Measurements from ENCODE around the gene SLC25A23.
"Not testable (repeated sequence)": the region's sequence is repeated elsewhere in the genome, so short reads cannot be mapped to it uniquely, and the experiment has no call there.

SLC25A23 gene

DNA sequence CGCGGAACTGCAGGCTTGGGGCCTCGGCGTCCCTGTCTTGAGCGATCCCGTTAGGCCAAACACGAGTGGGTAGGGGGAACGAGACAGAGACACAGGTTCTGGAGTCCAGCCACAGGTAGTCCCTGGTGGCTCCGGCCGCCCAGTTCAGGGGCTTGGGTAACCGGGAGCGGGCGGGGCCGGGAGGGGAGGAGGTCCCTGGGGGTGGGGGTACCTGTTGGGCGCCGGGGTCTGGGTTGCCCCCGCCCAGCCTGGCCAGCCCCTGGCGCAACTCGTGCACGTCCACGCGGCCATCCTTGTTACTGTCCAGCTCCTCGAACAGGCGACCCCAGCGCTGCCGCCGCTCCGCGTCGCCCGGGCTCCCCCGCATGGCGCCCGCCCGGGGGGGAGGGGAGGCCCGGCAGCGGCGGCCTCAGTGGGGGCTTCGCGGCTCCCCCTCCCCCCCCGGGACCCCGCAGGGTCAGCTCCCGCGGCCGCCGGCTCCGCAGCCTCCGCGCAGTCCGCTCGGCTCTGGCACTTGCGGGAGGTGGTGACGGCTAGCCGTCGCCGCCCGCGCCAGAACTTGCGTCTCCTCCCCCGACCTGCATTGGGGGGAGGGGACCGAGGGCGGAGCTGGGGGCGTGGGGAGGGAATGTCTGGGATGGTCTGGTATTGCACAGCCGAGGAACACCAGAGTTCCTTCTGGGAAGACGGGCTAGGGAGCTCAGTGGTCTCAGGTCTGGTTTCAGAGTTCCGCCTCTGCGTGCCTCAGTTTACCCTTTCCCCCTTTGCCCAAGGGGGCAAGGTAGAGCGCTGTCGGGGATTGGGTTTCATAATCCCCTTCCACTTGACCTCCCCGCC is at the start of gene SLC25A23:
Gene SLC25A23 (minus strand): TSS at position 531 of the 837 bp plus-strand sequence. CDS start 164 bp downstream, at position 367.
- Histone ChIP-seq H3K79me2 (ENCODE audit: insufficient read depth, low read length) (peaks cover 5% of the 10 kb centered on the region; the same call in 1 of the 2 replicates), H3K36me3 (ENCODE audit: insufficient read depth, low read length) (no peaks in the 10 kb centered on the region), H4K20me1 (ENCODE audit: insufficient read depth, low read length, poor library complexity, severe bottlenecking) (no peaks in the 10 kb centered on the region), H3K9me2 (replicated peaks; ENCODE audit: low read depth, low read length) (no peaks in the 10 kb centered on the region), H3K27me3 (ENCODE audit: insufficient read depth, low read length, poor library complexity, severe bottlenecking) (no peaks in the 10 kb centered on the region), H3F3A (ENCODE audit: low read depth) (no peaks in the 10 kb centered on the region), H3K4me2 (ENCODE audit: low read depth, low read length, poor library complexity, severe bottlenecking) (peak within 1 kb of the TSS; percentile 88), H2AFZ (ENCODE audit: low read length) (peak within 1 kb of the TSS; percentile 96), H3K9ac (ENCODE audit: low read depth, low read length, poor library complexity, severe bottlenecking) (peak within 1 kb of the TSS; percentile 48), H3K4me3 (ENCODE audit: low read length, poor library complexity, severe bottlenecking) (peak within 1 kb of the TSS; percentile 78), H3K4me1 (ENCODE audit: insufficient read depth, low read length, poor library complexity, severe bottlenecking) (peaks cover 12% of the 10 kb centered on the region), H3K9me3 (ENCODE audit: insufficient read depth, low read depth, low read length) (no peaks in the 10 kb centered on the region)
- TF ChIP-seq, protein P1, sequence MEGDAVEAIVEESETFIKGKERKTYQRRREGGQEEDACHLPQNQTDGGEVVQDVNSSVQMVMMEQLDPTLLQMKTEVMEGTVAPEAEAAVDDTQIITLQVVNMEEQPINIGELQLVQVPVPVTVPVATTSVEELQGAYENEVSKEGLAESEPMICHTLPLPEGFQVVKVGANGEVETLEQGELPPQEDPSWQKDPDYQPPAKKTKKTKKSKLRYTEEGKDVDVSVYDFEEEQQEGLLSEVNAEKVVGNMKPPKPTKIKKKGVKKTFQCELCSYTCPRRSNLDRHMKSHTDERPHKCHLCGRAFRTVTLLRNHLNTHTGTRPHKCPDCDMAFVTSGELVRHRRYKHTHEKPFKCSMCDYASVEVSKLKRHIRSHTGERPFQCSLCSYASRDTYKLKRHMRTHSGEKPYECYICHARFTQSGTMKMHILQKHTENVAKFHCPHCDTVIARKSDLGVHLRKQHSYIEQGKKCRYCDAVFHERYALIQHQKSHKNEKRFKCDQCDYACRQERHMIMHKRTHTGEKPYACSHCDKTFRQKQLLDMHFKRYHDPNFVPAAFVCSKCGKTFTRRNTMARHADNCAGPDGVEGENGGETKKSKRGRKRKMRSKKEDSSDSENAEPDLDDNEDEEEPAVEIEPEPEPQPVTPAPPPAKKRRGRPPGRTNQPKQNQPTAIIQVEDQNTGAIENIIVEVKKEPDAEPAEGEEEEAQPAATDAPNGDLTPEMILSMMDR (conservative IDR thresholded peaks at IDR 0.05; ENCODE audit: low read length), result no peak
- TF ChIP-seq EZH2phosphoT487 (IDR thresholded peaks at IDR 0.05; ENCODE audit: borderline replicate concordance), result no peak

DNA sequence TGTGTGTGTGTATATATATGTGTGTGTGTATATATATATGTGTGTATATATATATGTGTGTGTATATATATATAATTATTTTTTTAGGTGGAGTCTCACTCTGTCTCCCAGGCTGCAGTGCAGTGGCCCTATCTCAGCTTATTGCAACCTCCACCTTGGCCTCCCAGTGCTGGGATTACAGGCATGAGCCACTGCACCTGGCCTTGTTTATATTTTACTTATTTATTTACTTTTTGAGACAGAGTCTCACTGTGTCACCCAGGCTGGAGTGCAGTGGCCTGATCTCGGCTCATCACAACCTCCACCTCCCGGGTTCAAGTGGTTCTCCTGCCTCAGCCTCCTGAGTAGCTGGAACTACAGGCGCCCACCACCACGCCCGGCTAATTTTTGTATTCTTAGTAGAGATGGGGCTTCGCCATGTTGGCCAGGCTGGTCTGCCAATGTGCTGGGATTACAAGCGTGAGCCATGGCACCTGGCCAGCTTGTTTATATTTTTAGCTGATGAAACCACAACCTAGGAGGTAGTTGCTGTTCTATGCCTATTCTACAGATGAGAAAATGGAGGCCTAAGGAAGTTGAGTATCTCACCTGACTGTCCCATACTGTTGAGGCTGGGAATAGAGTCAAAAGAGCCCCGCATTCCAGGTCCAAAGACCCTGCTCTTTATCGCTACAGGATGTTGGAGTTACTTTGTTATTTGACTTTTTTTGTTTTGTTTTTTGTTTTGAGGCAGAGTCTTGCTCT is 48.6 kb upstream of the SLC25A23 start:
- H3K9ac ChIP-seq (ENCODE audit: low read depth, low read length, poor library complexity, severe bottlenecking); H3K79me2 ChIP-seq (ENCODE audit: insufficient read depth, low read length); H3K36me3 ChIP-seq (ENCODE audit: insufficient read depth, low read length); H3K4me2 ChIP-seq (ENCODE audit: low read depth, low read length, poor library complexity, severe bottlenecking); H3K4me3 ChIP-seq (ENCODE audit: low read length, poor library complexity, severe bottlenecking); H2AFZ ChIP-seq (ENCODE audit: low read length); H3K9me2 ChIP-seq (replicated peaks; ENCODE audit: low read depth, low read length); H4K20me1 ChIP-seq (ENCODE audit: insufficient read depth, low read length, poor library complexity, severe bottlenecking); H3K9me3 ChIP-seq (ENCODE audit: insufficient read depth, low read depth, low read length); H3K4me1 ChIP-seq (ENCODE audit: insufficient read depth, low read length, poor library complexity, severe bottlenecking); H3F3A ChIP-seq (ENCODE audit: low read depth); H3K27me3 ChIP-seq (ENCODE audit: insufficient read depth, low read length, poor library complexity, severe bottlenecking): not testable (repeated sequence)

DNA sequence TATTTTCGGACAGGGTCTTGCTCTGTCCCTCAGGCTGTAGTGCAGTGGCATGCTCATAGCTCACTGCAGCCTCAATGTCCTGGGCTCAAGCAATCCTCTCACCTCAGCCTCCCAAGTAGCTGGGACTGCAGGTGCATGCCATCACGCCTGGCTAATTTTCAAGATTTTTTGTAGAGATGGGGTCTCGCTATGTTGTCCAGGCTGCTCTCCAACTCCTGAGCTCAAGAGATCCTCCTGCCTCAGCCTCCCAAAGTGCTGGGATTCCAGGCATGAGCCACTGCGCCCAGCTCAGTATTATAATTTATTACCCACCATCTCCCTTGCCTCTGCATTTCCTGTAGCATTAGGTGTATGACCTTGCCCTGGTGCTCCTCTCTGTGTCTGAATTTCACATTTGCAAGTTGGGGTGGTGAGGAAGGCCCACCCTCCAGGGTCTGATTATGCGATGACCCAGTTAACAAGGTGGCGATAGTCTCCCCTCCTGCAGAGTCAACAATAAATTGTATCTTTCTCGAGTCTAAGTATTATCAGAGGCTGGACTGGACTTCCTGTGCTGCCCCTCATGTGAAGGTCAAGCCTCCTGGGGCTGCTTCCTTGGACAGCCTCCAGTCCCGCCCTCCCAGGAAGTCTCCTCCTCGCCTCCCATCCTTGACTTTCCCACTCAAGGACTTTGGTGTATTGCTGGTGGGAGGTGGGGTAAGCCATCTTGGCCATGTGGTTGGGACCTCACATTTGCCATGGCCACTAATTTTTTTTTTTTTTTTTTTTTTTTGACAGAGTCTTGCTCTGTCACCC is 44.0 kb upstream of the SLC25A23 start:
- no peaks in the 10 kb centered on the region for H3F3A ChIP-seq (ENCODE audit: low read depth)
- no peak overlapping the region for H3K4me2 ChIP-seq (ENCODE audit: low read depth, low read length, poor library complexity, severe bottlenecking)
- H3K9me3 ChIP-seq (ENCODE audit: insufficient read depth, low read depth, low read length), result no peaks in the 10 kb centered on the region
- no peaks in the 10 kb centered on the region for H4K20me1 ChIP-seq (ENCODE audit: insufficient read depth, low read length, poor library complexity, severe bottlenecking)
- H2AFZ ChIP-seq (ENCODE audit: low read length), result peak overlapping the region; percentile 27; the same call in 1 of the 2 replicates
- no peaks in the 10 kb centered on the region for H3K9me2 ChIP-seq (replicated peaks; ENCODE audit: low read depth, low read length)
- no peak for TF ChIP-seq EZH2phosphoT487 (IDR thresholded peaks at IDR 0.05; ENCODE audit: borderline replicate concordance)
- TF ChIP-seq, protein P1 (conservative IDR thresholded peaks at IDR 0.05; ENCODE audit: low read length), result no peak
- H3K4me1 ChIP-seq (ENCODE audit: insufficient read depth, low read length, poor library complexity, severe bottlenecking), result peaks cover 9% of the 10 kb centered on the region
- H3K9ac ChIP-seq (ENCODE audit: low read depth, low read length, poor library complexity, severe bottlenecking), result no peak overlapping the region
- H3K27me3 ChIP-seq (ENCODE audit: insufficient read depth, low read length, poor library complexity, severe bottlenecking), result no peaks in the 10 kb centered on the region
- no peaks in the 10 kb centered on the region for H3K79me2 ChIP-seq (ENCODE audit: insufficient read depth, low read length)
- no peak overlapping the region for H3K4me3 ChIP-seq (ENCODE audit: low read length, poor library complexity, severe bottlenecking)
- no peaks in the 10 kb centered on the region for H3K36me3 ChIP-seq (ENCODE audit: insufficient read depth, low read length)
